B cell (primary cell): Measurements from ENCODE around the gene ATG2A. TPM values are rescaled to one million over a fixed set of nuclear protein-coding genes. Genes with fewer than 3 reads are reported as not detected.
A peak's percentile ranks its signal among the peaks of the same experiment; 100 is the strongest.

Experiments used
- ATAC-seq: fragments of 200-7000 bp; cut with Tn5 transposase; one replicate; pipeline ENCODE4 v1.10.0; 2021; ENCODE audit warnings: low read depth, mild to moderate bottlenecking, moderate number of reproducible peaks, moderate library complexity
- CTCF ChIA-PET: fragments of 350-600 bp; sonication (Branson Sonifier 250); formaldehyde crosslinking; loops from one replicate; lab custom pipeline; 2021; ENCODE audit warnings: antibody characterized with exemption, inconsistent platforms; lab: Charles Lee
- POLR2A ChIA-PET: fragments of 350-600 bp; sonication (Branson Sonifier 250); formaldehyde crosslinking; loops from one replicate; lab custom pipeline; 2021; ENCODE audit warnings: antibody characterized with exemption; lab: Charles Lee
- DNase-seq: peaks from one replicate; pipeline ENCODE4 v3.0.0; 2013
- H2AFZ ChIP-seq: 2 replicates; pipeline ENCODE4 v1.6.1; 2012; ENCODE audit warnings: mild to moderate bottlenecking, low read depth, low read length; ENCODE audit not compliant: insufficient read depth, poor library complexity, severe bottlenecking
- H3K27ac ChIP-seq, 2 donors: 1 replicate in 1 of 2; 2 replicates in 1 of 2; pipeline ENCODE4 v1.5.1; 2012 to 2013; ENCODE audit warnings: low read length in 2 of 2, mild to moderate bottlenecking in 2 of 2, moderate library complexity in 1 of 2
- H3K27me3 ChIP-seq, 4 experiments: fragments of 200-600 bp in 1 of 4; sonication (generic) in 1 of 4; replicated peaks in 1 of 4; 1 replicate in 2 of 4; 2 replicates in 2 of 4; pipeline versions ENCODE4 v1.6.1 to v1.7.0; 2013 to 2016; ENCODE audit warnings: low read length in 3 of 4, mild to moderate bottlenecking in 2 of 4, mixed read lengths in 1 of 4, moderate library complexity in 1 of 4; ENCODE audit not compliant: insufficient read depth in 4 of 4, control insufficient read depth in 3 of 4; ENCODE audit errors: control extremely low read depth in 1 of 4
- H3K36me3 ChIP-seq, 2 experiments: replicated peaks in 1 of 2; 1 replicate in 1 of 2; 2 replicates in 1 of 2; pipeline versions ENCODE4 v1.6.1 to v1.7.1; 2013; ENCODE audit warnings: low read length in 1 of 2; ENCODE audit not compliant: insufficient read depth in 2 of 2, control insufficient read depth in 1 of 2; ENCODE audit errors: control extremely low read depth in 1 of 2, extremely low read depth in 1 of 2
- H3K4me1 ChIP-seq, 2 donors: fragments of 200-600 bp in 1 of 2; sonication (generic) in 1 of 2; 1 replicate in 1 of 2; 2 replicates in 1 of 2; pipeline versions ENCODE4 v1.5.1 to v1.6.1; 2013 to 2017; ENCODE audit warnings: low read length in 2 of 2; ENCODE audit not compliant: control insufficient read depth in 2 of 2, insufficient read depth in 2 of 2
- H3K4me2 ChIP-seq: replicated peaks from 2 replicates; pipeline ENCODE3; 2012; ENCODE audit warnings: mild to moderate bottlenecking, low read depth, low read length; ENCODE audit not compliant: poor library complexity, severe bottlenecking
- H3K4me3 ChIP-seq, 5 experiments: fragments of 200-600 bp in 1 of 5; sonication (generic) in 1 of 5; 1 replicate in 3 of 5; 2 replicates in 2 of 5; pipeline versions ENCODE4 v1.5.1 to v1.7.0; 2011 to 2016; ENCODE audit warnings: low read length in 4 of 5, mild to moderate bottlenecking in 4 of 5, low read depth in 2 of 5, control low read depth in 1 of 5, moderate library complexity in 1 of 5; ENCODE audit not compliant: insufficient read depth in 1 of 5; ENCODE audit errors: control extremely low read depth in 1 of 5, extremely low read depth in 1 of 5
- H3K79me2 ChIP-seq: fragments of 200-600 bp; sonication (generic); one replicate; pipeline ENCODE4 v1.6.0; 2016; ENCODE audit warnings: low read length; ENCODE audit not compliant: control insufficient read depth, insufficient read depth
- H3K9ac ChIP-seq: fragments of 200-600 bp; sonication (generic); 2 replicates; pipeline ENCODE4 v1.6.1; 2017; ENCODE audit warnings: mild to moderate bottlenecking, low read length, moderate library complexity
- H3K9me3 ChIP-seq, 3 donors: one replicate each; pipeline versions ENCODE4 v1.6.1 to v1.7.1; 2013; ENCODE audit warnings: low read length in 2 of 3; ENCODE audit not compliant: control insufficient read depth in 2 of 3, insufficient read depth in 1 of 3; ENCODE audit errors: control extremely low read depth in 1 of 3
- H4K20me1 ChIP-seq: 2 replicates; pipeline ENCODE4 v1.6.0; 2012; ENCODE audit warnings: mild to moderate bottlenecking, low read length; ENCODE audit not compliant: insufficient read depth, control insufficient read depth, poor library complexity, severe bottlenecking
- H3K27ac Mint-ChIP-seq: one replicate; pipeline ENCODE4 v1.8.0; 2021; ENCODE audit warnings: mixed read lengths
- H3K27me3 Mint-ChIP-seq: one replicate; pipeline ENCODE4 v1.8.0; 2021; ENCODE audit warnings: mixed read lengths
- H3K4me1 Mint-ChIP-seq: one replicate; pipeline ENCODE4 v1.8.0; 2021; ENCODE audit warnings: mixed read lengths
- H3K4me3 Mint-ChIP-seq: one replicate; pipeline ENCODE4 v1.8.0; 2021; ENCODE audit warnings: mixed read lengths
- H3K9me3 Mint-ChIP-seq: one replicate; pipeline ENCODE4 v1.8.0; 2022; ENCODE audit warnings: mixed read lengths; ENCODE audit not compliant: insufficient read depth
- CTCF ChIP-seq: fragments of 200-600 bp; IDR thresholded peaks from one replicate; pipeline ENCODE4 v1.8.0; 2022; ENCODE audit warnings: antibody characterized with exemption, mild to moderate bottlenecking
- EZH2 ChIP-seq: IDR thresholded peaks from 2 replicates; pipeline ENCODE4 v1.6.1; 2012; ENCODE audit warnings: borderline replicate concordance, low read depth, mild to moderate bottlenecking, moderate library complexity, low read length; ENCODE audit not compliant: insufficient read depth, poor library complexity, severe bottlenecking
- WGBS: methylation state at CpG from one replicate; pipeline ENCODE4 v1.1.5; 2013; ENCODE audit warnings: missing lambda C conversion rate; ENCODE audit not compliant: insufficient coverage; 5-methylcytosine and 5-hydroxymethylcytosine counted together
- intact Hi-C: fragments of 100-400 bp; cut with micrococcal nuclease; formaldehyde crosslinking; loops from one replicate; pipeline ENCODE4 v1.10.0; 2022
- polyA plus RNA-seq: library from polyadenylated mRNA; depleted of rRNA; stranded (reverse); fragments of >200 nt; gene quantifications from 2 replicates; pipeline ENCODE4 v1.2.3, GENCODE V29; 2012
- total RNA-seq, 2 donors: library from RNA; stranded (reverse); fragments of 120-200 nt in 1 of 2; gene quantifications; 1 replicate in 1 of 2; 2 replicates in 1 of 2; pipeline versions ENCODE4 v1.2.3 to v1.2.4, GENCODE V29; 2013 to 2022

ATG2A gene
- total and polyA plus RNA-seq, 2 donors (not counting 1 experiment from before 2014, with no cell fraction given) = 24.3 to 38.6 TPM

GRCh38 chr11:64859542-64860414 lies 57.2 kb downstream of the ATG2A start:
- Histone ChIP-seq H3K79me2 (peaks cover 99% of the 10 kb centered on the region), H3K27me3 (no peaks in the 10 kb centered on the region), H3K9ac (peak overlapping the region; percentile 51), H3K4me2 (peak overlapping the region; percentile 76), H3K4me1 (peaks cover 97 to 100% of the 10 kb centered on the region in 2 donors), H3K27ac (peak overlapping the region; percentile 72 to 86), H4K20me1 (peaks cover 34% of the 10 kb centered on the region), H3K9me3 (peaks cover 0 to 4% (median 0%) of the 10 kb centered on the region in 3 donors), H2AFZ (no peak overlapping the region), H3K36me3 (peaks cover 0 to 56% of the 10 kb centered on the region in 2 experiments), H3K4me3 (peak overlapping the region in 4 of 5 experiments; percentile 4 to 43 (median 17))
- WGBS = 63% methylated on average over 33 of the region's 33 CpGs
- peak overlapping the region; percentile 81 for H3K4me3 Mint-ChIP-seq
- TF ChIP-seq CTCF (no peak), EZH2 (no peak)
- H3K27me3 Mint-ChIP-seq = no peaks in the 10 kb centered on the region
- peak overlapping the region; percentile 95 for H3K27ac Mint-ChIP-seq
- H3K9me3 Mint-ChIP-seq = no peaks in the 10 kb centered on the region
- ATAC-seq = peak; percentile 67
- intact Hi-C loops = loop anchor here (1.0 kb wide), 1 partner anchor 8 kb away; no protein-coding TSS in a partner anchor
- ChIA-PET POLR2A (interaction anchor here (0.6 to 3.0 kb wide), 10 partner anchors 9 to 276 kb away, joined by 3 to 20 read pairs (median 4); partner anchors contain the start of genes ATG2A, EHD1 and RASGRP2), CTCF (interaction anchor here (0.6 to 29.2 kb wide), 7 partner anchors 9 to 649 kb away, joined by 3 to 1254 read pairs (median 4); partner anchors contain the start of genes CDC42BPG and EHD1)
- peak; percentile 78 for DNase-seq
- peaks cover 85% of the 10 kb centered on the region for H3K4me1 Mint-ChIP-seq
